Neural crest cell (in vitro differentiated cells): ENCODE measurements around the gene VPS4A. TPM values are rescaled to one million over a fixed set of nuclear protein-coding genes. Genes with fewer than 3 reads are reported as not detected.
A peak's percentile ranks its signal among the peaks of the same experiment; 100 is the strongest.

ENCODE experiments used
- DNase-seq: peaks from one replicate; pipeline ENCODE4 v3.0.0; 2021; ENCODE audit warnings: low read depth, mixed read lengths, low spot score
- H3K27ac Mint-ChIP-seq: one replicate; pipeline ENCODE4 v1.8.0; 2021; ENCODE audit warnings: mild to moderate bottlenecking, mixed read lengths; ENCODE audit not compliant: unreplicated experiment
- H3K27me3 Mint-ChIP-seq: 2 replicates; pipeline ENCODE4 v1.8.0; 2021; ENCODE audit warnings: low read depth, mild to moderate bottlenecking, mixed read lengths
- H3K36me3 Mint-ChIP-seq: 2 replicates; pipeline ENCODE4 v1.8.0; 2021; ENCODE audit warnings: low read depth, mild to moderate bottlenecking, mixed read lengths
- H3K4me1 Mint-ChIP-seq: 2 replicates; pipeline ENCODE4 v1.8.0; 2021; ENCODE audit warnings: mixed read lengths
- H3K4me3 Mint-ChIP-seq: one replicate; pipeline ENCODE4 v1.8.0; 2021; ENCODE audit warnings: mild to moderate bottlenecking, mixed read lengths
- H3K9me3 Mint-ChIP-seq: 2 replicates; pipeline ENCODE4 v1.8.0; 2021; ENCODE audit warnings: mixed read lengths
- CTCF ChIP-seq: fragments of 200-600 bp; sonication (generic); conservative IDR thresholded peaks from 2 replicates; pipeline ENCODE4 v1.5.0; 2021; ENCODE audit warnings: antibody characterized with exemption, mild to moderate bottlenecking
- total RNA-seq: library from RNA; stranded (reverse); gene quantifications from 2 replicates; pipeline ENCODE4 v1.2.1, GENCODE V29; 2021

VPS4A gene
- total RNA-seq, 1 donor from 2014 or later = 35.3 TPM

GRCh38 chr16:69373019-69373418, 61.9 kb downstream of the VPS4A start:
- peaks cover 4% of the 10 kb centered on the region for H3K4me1 Mint-ChIP-seq
- H3K4me3 Mint-ChIP-seq = no peak overlapping the region
- DNase-seq = no peak
- TF ChIP-seq CTCF = no peak
- H3K27me3 Mint-ChIP-seq = no peaks in the 10 kb centered on the region
- H3K9me3 Mint-ChIP-seq = no peaks in the 10 kb centered on the region
- H3K27ac Mint-ChIP-seq = peak overlapping the region; percentile 64
- peaks cover 17% of the 10 kb centered on the region for H3K36me3 Mint-ChIP-seq

Other genes with a start within 250 kb of the VPS4A start
- gene HAS3, start 205.7 kb upstream of the VPS4A start, total RNA-seq = 2.9 and 4.2 TPM in 2 replicates
- gene CHTF8, start 178.8 kb upstream of the VPS4A start, total RNA-seq = 139 and 156 TPM in 2 replicates
- 78.5 and 80.1 TPM in 2 replicates for gene UTP4, start 178.7 kb upstream of the VPS4A start, total RNA-seq
- 28.9 and 31.5 TPM in 2 replicates for gene SNTB2, start 124.2 kb upstream of the VPS4A start, total RNA-seq
- 19.4 and 20.1 TPM in 2 replicates for gene PDF, start 19.2 kb downstream of the VPS4A start, total RNA-seq
- 64.2 and 67.6 TPM in 2 replicates for gene COG8, start 28.2 kb downstream of the VPS4A start, total RNA-seq
- 42.0 and 42.3 TPM in 2 replicates for gene NIP7, start 28.4 kb downstream of the VPS4A start, total RNA-seq
- gene TMED6, start 40.4 kb downstream of the VPS4A start, total RNA-seq = 0.56 and 0.82 TPM in 2 replicates
- 47.1 and 52.1 TPM in 2 replicates for gene TERF2, start 74.7 kb downstream of the VPS4A start, total RNA-seq
- 209 and 221 TPM in 2 replicates for gene CYB5B, start 113.3 kb downstream of the VPS4A start, total RNA-seq